HTR-8/SVneo (cell line): ENCODE measurements around the gene TSEN54.
A peak's percentile ranks its signal among the peaks of the same experiment; 100 is the strongest.

Experiments
- DNase-seq: peaks from one replicate; pipeline ENCODE4 v3.0.0; 2011; ENCODE audit warnings: low spot score, mixed read lengths; ENCODE audit not compliant: insufficient read length
- FAIRE-seq: peaks from 2 replicates; lab custom pipeline; 2011; peaks lifted over from hg19 to GRCh38; lab: Jason Lieb, UNC

TSEN54 gene

DNA sequence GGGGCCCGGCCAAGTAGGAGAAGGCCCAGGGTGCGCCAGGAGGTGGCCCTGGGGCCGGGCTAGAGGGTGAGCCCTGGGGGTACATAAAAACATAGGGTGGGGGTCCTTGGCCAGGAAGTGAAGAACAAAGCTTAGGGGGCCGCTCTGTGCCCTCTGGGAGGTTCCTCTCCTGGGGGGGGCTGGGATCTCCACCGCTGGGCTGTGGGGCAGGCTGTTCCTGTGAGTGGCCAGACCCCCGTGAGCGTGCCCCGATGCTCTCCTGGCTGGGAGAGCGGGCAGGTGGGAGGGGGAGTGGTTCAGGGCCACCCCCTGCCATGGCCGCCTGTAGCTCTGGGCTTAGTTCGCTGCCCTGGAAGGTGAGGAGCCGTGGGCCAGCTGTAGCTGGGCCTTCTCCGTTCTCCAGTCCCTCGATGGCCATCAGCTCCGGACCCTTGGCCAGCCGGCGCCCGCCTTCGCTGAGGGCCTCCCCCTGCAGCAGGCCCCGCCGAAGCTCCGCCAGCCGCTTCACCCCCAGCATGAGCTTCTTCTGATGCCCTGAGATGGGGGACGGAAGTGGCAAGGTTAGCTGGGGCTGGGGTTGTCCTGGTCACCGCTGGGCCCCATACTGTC lies 13.5 kb upstream of the TSEN54 start:
- FAIRE-seq: no peak
- DNase-seq: no peak

GRCh38 chr17:75503337-75503950 lies 12.9 kb upstream of the TSEN54 start:
- FAIRE-seq: peak; percentile 31
- DNase-seq: no peak

DNA sequence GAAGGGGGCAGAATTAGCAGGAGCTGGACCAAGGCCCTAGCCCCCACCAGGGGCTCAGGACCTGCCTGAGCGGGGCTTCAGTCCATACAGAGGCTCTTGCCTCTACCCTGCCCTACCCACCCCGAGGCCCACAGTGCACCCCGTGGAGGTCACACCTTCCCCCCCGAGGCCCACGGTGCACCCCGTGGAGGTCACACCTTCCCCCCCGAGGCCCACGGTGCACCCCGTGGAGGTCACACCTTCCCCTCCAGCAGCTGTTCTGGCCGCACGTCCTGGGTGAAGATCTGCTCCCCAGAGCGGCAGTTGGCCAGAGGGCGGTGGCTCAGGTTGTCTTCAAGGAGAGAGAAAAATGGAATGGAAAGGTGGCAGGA lies 12.4 kb upstream of the TSEN54 start:
- no peak for FAIRE-seq
- DNase-seq: no peak

GRCh38 chr17:75504347-75505151 lies 11.8 kb upstream of the TSEN54 start:
- peak; percentile 67 for DNase-seq
- peak; percentile 68 for FAIRE-seq

- DNase-seq (no peak), FAIRE-seq (no peak)
Measured at GRCh38 chr17:75505152-75505409, 11.2 kb upstream of the TSEN54 start.

GRCh38 chr17:75505640-75506039 lies 10.7 kb upstream of the TSEN54 start:
- DNase-seq (no peak), FAIRE-seq (no peak)

- DNase-seq: no peak
- FAIRE-seq: no peak
Measured at GRCh38 chr17:75506134-75506533, 10.2 kb upstream of the TSEN54 start.

- no peak for FAIRE-seq
- DNase-seq: no peak
Measured at GRCh38 chr17:75506888-75507287, 9.4 kb upstream of the TSEN54 start.

DNA sequence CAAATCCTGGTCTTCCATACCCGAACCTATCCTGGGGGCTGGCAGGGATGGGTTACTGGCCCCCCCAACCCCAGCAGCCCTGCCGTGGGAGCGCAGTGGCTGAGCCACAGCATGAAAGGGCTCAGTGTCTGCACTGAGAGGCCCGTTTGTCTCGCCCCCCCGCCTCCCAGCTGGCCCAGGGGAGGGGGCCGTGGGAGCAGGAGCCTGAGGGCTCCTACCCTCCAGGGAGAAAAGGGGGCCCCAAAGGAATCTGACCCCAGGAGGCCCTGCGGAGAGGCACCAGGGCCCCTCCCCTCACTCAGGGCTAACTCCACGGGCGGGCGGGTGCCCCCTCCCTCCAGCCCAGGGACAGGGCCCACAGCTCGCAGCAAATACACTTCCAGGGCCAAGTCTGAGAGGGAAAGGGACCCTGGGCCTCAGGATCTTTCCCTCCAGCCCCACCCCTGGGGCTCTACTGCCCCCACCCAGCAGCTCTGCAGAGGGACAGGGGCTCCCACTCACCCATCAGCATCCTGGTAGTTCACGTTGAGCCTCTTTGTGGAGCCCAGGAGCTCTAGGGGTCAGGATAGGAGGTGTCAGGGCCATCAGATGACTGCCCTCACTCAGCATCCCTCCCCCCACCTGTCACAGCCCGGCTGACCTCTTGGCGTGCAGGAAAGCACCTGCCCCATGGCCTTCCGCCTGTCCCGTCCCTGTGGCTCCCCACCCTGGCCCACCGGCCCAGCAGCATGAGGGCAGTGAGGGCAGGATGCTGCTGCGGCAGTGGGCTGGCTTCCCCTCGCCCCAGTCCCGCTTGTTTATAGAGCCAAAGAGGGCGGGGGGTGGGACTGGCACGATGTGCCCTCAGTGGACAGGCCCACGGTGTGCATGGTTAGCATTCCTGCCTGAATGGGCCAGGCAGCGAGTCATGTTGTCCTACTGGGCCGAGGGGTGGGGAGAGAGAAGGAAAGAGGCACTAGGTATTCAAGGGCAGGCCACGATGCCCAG lies 8.3 kb upstream of the TSEN54 start:
- peak; percentile 73 for FAIRE-seq
- no peak for DNase-seq

DNA sequence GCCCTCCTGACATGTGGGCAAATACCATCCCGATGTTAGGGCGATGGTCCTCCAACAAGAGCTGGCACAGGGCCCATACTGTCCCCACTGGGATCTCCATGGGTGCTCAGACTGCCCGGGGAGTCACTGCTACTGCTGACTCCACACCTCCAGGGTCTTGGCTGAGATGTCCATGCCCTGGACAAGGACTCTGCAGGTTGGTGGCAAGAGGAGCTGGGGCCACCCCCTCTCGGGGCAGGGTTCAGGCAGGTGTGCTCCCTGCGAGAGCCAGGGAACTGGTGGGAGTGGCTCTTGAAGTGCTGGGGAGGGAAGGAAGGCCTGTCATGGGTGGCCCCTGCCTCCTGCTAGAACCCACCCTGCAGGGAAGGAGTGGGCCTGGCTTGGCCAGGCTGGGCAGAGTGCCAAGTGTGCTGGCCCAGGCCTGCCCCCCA lies 7.4 kb upstream of the TSEN54 start:
- DNase-seq: no peak
- no peak for FAIRE-seq

DNA sequence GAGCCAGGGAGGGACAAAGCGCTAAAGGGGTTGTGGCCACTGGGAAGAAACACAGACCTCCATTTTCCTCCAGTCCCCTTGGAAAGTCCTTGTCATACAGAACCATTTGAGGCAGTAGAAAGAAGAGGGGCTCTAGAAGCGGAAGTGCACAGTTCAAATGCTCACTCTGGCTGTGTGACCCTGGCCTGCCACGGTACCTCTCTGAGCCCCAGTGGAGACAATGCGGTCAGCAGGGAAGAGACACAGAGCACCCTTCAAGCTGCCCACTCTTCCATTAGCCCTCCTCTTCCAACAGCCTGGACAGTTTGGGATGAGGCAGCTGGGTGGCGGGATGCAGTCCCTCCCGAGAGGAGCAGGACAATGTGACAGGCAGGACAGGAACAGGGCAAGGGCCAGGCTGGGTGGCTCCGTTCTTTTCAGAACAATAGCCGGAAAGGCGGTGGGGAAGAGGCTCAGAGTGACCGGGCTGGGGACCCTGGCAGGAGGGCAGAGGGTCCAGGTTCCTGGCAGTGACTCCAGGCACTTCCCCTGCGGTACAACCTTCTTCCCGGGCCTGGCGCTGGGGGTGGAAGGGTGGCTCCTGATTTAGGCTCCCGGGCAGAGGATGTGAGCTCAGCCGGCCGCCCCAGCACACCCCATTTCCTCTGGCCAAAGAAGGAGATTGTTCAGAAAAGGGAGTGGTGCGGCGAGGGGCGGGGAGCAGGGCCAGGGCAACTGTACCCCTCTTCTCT lies 6.6 kb upstream of the TSEN54 start:
- no peak for DNase-seq
- no peak for FAIRE-seq

GRCh38 chr17:75511270-75511609 lies 5.1 kb upstream of the TSEN54 start:
- no peak for DNase-seq
- FAIRE-seq: peak; percentile 66

GRCh38 chr17:75511610-75512575 lies 4.4 kb upstream of the TSEN54 start:
- FAIRE-seq (peak; percentile 60), DNase-seq (no peak)

DNA sequence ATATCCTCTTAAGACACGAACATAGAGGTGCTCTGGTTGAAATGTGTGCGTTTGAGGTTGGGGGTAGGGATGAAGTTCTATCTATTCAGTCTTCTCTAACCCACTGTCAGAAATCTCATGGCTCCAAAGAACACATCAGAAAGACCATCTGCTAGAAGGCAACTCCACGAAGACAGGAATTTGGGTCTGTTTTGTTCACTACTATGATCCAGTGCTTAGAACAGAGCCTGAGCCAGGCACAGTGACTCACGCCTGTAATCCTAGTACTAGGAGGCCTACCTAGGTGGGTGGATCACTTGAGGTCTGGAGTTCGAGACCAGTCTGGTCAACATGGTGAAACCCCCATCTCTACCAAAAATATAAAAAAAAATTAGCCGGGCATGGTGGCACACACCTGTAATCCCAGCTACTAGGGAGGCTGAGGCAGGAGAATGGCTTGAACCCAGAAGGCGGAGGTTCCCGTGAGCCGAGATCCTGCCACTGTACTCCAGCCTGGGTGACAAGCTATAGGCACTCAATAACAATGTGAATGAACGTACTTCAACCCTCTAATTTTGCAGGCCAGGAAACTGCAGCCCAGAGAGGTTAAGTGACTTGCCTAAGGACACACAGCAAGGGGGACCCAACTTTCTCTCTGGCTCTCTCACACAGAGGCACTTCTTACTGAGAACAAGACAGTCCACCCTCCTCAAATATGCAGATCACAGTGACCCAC lies 3.2 kb upstream of the TSEN54 start:
- FAIRE-seq: no peak

DNA sequence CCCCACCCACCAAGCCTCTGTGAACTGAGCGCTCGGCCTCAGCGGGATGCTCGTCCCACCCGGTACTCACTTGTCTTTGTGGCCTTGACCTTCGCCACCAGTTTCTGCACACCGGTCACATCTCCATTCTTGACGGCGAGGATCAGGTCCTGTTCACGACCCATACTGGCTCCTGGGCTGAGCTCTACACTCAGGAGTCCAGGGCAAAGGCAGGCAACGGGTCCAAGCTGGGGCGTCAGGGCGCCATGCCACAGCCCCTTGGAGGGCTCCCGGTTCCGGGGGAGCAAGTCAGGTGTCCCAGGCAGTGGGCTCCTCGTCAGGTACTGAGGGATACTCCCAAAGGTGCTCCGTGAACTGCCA lies 2.7 kb upstream of the TSEN54 start:
- FAIRE-seq (no peak), DNase-seq (no peak)

More for the DNA sequence above, 3.2 kb upstream of the TSEN54 start:
- no peak for DNase-seq

- FAIRE-seq: peak; percentile 69
- no peak for DNase-seq
Measured at GRCh38 chr17:75514299-75514918, 1.9 kb upstream of the TSEN54 start.

GRCh38 chr17:75514919-75515495 lies 1.3 kb upstream of the TSEN54 start:
- FAIRE-seq (no peak), DNase-seq (no peak)
